Activated naive CD8-positive, alpha-beta T cell treated with anti-CD3 and anti-CD28 coated beads for 36 hours (primary cell): ENCODE measurements around the gene TNFSF11. TPM values are rescaled to one million over a fixed set of nuclear protein-coding genes. Genes with fewer than 3 reads are reported as not detected.
"Not testable (repeated sequence)": the region's sequence is repeated elsewhere in the genome, so short reads cannot be mapped to it uniquely, and the experiment has no call there.

Source experiments
- DNase-seq: peaks from one replicate; pipeline ENCODE4 v3.0.0; 2021
- H3K27ac Mint-ChIP-seq: one replicate; pipeline ENCODE4 v1.8.0; 2022; ENCODE audit warnings: mild to moderate bottlenecking, moderate library complexity, mixed read lengths
- H3K27me3 Mint-ChIP-seq: one replicate; pipeline ENCODE4 v1.8.0; 2022; ENCODE audit warnings: mild to moderate bottlenecking, mixed read lengths
- H3K36me3 Mint-ChIP-seq: one replicate; pipeline ENCODE4 v1.8.0; 2021; ENCODE audit warnings: mild to moderate bottlenecking, mixed read lengths
- H3K4me1 Mint-ChIP-seq: one replicate; pipeline ENCODE4 v1.8.0; 2021; ENCODE audit warnings: mixed read lengths
- H3K4me3 Mint-ChIP-seq: one replicate; pipeline ENCODE4 v1.8.0; 2022; ENCODE audit warnings: mild to moderate bottlenecking, moderate library complexity, mixed read lengths
- H3K9me3 Mint-ChIP-seq: one replicate; pipeline ENCODE4 v1.8.0; 2022; ENCODE audit warnings: mixed read lengths
- total RNA-seq, 2 experiments: library from RNA; stranded (reverse); gene quantifications; one replicate each; pipeline ENCODE4 v1.2.3, GENCODE V29; 2021

Gene TNFSF11
- total RNA-seq, 2 experiments from 2014 or later = 6.4 to 7.5 TPM

GRCh38 chr13:42548731-42549551 lies 25.0 kb upstream of the TNFSF11 start:
- Mint-ChIP-seq H3K4me1 (peaks cover 20% of the 10 kb centered on the region), H3K9me3 (no peaks in the 10 kb centered on the region), H3K36me3 (no peaks in the 10 kb centered on the region), H3K4me3 (no peak overlapping the region), H3K27ac (no peak overlapping the region), H3K27me3 (peaks cover 9% of the 10 kb centered on the region)
- DNase-seq = no peak

GRCh38 chr13:42549552-42549936 lies 24.4 kb upstream of the TNFSF11 start:
- Mint-ChIP-seq H3K27ac (no peak overlapping the region), H3K27me3 (peaks cover 9% of the 10 kb centered on the region), H3K9me3 (no peaks in the 10 kb centered on the region), H3K36me3 (no peaks in the 10 kb centered on the region), H3K4me1 (peaks cover 20% of the 10 kb centered on the region), H3K4me3 (no peak overlapping the region)
- no peak for DNase-seq

DNA sequence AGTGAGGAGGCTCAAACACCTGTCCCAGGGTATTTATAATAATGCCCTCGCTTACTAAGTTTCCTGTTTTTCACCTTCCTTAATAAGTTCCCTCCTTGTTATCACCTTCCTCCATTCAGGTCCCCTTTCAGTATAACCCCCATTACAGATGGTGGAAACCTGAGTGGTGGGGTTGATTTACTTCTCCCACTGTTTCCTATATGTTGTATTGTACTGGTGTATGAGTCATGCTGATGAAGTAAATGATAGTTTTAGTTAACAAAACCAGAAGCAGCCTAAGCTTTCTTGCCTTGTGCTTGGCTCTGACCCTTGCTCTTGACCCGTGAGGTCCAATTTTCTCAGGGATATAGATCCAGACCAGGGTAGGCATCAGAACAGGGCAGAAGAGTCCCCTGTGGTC lies 22.3 kb upstream of the TNFSF11 start:
- no peaks in the 10 kb centered on the region for H3K36me3 Mint-ChIP-seq
- no peaks in the 10 kb centered on the region for H3K9me3 Mint-ChIP-seq
- no peak overlapping the region for H3K27ac Mint-ChIP-seq
- H3K27me3 Mint-ChIP-seq = peaks cover 9% of the 10 kb centered on the region
- H3K4me1 Mint-ChIP-seq = peaks cover 20% of the 10 kb centered on the region
- no peak for DNase-seq
- H3K4me3 Mint-ChIP-seq = no peak overlapping the region

DNA sequence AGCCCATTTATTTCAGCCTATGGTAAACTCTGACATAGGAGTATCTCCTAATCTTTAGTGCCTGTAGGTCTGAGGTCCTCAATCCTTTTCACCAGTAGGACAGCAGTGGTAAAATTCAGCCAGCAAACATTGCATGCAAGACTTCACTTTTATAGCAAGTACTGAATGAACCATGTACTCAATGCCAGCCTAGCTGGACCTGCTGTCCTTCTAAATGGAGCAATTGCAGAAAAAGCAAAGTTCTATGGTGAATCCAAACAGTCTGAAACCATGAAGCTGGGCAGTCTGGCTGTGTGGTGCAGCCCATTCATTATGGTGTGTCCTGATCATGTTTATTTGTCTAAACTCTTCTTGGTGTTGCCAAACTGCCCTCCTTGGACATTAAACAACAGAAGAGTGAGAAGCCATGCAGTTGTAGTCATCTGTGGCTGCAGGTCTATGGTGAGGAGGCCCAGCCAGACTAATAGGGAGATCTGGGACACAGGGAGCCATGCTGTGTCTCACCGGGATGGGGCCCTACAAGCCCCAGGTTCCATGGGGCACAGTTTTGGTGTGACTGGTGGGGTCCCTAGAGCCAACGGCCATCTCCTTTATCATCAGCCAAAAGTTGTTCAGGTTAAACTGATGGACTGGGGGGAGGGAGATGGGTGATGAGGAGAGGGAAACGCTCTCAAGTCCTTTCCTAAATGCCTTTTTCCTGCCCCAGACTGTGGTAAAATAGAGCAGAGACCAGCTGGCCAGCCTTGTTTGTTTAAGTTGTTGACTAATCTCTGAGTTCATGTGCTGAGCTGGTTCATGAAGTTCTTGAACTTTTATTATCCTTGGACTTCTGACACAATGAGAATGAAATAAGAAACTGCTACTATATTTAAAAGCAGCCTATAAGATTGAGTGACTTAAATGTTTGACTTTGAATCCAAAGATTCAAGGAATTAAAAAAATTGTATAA lies 20.6 kb upstream of the TNFSF11 start:
- H3K27ac Mint-ChIP-seq = no peak overlapping the region
- H3K4me1 Mint-ChIP-seq = peaks cover 9% of the 10 kb centered on the region
- H3K36me3 Mint-ChIP-seq = no peaks in the 10 kb centered on the region
- H3K9me3 Mint-ChIP-seq = peaks cover 2% of the 10 kb centered on the region
- H3K4me3 Mint-ChIP-seq = no peak overlapping the region
- no peak for DNase-seq
- H3K27me3 Mint-ChIP-seq = peaks cover 9% of the 10 kb centered on the region

- Mint-ChIP-seq H3K27ac (no peak overlapping the region), H3K36me3 (peaks cover 1% of the 10 kb centered on the region), H3K4me1 (peaks cover 7% of the 10 kb centered on the region), H3K27me3 (peaks cover 4% of the 10 kb centered on the region), H3K9me3 (peaks cover 2% of the 10 kb centered on the region), H3K4me3 (no peak overlapping the region)
- DNase-seq = no peak
These were observed 14.9 kb upstream of the TNFSF11 start for GRCh38 chr13:42559057-42559456.

DNA sequence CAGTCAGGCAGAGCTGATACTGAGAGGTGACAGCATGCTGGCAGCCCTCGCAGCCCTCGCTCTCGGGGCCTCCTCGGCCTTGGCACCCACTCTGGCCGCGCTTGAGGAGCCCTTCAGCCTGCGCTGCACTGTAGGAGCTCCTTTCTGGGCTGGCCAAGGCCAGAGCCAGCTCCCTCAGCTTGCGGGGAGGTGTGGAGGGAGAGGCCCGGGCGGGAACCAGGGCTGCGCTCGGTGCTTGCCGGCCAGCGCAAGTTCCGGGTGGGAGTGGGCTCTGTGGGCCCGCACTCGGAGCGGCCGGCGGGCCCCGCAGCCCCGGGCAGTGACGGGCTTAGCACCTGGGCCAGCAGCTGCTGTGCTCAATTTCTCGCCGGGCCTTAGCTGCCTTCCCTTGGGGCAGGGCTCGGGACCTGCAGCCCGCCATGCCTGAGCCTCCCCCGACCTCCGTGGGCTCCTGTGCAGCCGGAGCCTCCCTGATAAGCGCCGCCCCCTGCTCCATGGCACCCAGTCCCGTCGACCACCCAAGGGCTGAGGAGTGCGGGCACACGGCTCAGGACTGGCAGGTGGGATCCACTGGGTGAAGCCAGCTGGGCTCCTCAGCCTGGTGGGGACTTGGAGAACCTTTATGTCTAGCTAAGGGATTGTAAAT lies 14.3 kb upstream of the TNFSF11 start:
- not testable (repeated sequence) for H3K4me3 Mint-ChIP-seq, H3K9me3 Mint-ChIP-seq, H3K4me1 Mint-ChIP-seq, H3K36me3 Mint-ChIP-seq, H3K27me3 Mint-ChIP-seq, DNase-seq, H3K27ac Mint-ChIP-seq

- not testable (repeated sequence) for H3K4me1 Mint-ChIP-seq, H3K27ac Mint-ChIP-seq, H3K4me3 Mint-ChIP-seq
These were observed 13.6 kb upstream of the TNFSF11 start for GRCh38 chr13:42560320-42560719.

DNA sequence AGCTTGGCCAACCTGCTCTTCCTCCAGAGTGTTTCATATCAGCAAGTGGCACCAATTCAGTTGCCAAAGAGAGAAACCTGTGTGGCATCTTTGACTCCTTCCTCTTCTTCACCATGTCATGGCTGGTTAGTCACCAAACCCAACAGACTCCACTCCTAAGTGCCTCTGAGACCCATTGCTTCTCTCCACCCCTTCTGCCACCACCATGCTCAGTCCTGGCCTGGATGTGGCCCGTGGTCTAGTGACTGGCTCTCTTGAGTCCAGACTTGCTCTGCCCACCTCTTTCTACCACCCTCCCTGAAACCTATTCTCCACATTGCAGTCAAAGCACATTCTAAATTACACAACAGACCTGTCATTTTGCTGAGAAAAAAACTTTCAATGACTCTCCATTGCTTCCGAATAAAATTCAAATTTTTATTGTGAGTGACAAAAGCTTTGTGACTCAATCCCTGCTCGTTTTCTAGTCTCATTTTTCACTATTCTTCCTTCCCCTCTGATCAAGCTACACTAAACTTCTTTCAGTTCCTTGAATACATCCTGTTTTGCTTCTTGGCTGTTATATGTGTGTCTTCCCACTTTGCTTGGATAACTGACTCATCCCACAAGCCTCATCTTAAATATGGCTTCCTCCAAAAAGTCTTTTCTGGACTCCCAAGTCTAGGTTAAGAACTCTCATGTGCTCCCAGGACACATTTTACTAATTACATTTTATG lies 12.0 kb upstream of the TNFSF11 start:
- H3K27ac Mint-ChIP-seq = no peak overlapping the region
- peaks cover 8% of the 10 kb centered on the region for H3K27me3 Mint-ChIP-seq
- peaks cover 5% of the 10 kb centered on the region for H3K9me3 Mint-ChIP-seq
- no peak for DNase-seq
- peaks cover 7% of the 10 kb centered on the region for H3K4me1 Mint-ChIP-seq
- no peak overlapping the region for H3K4me3 Mint-ChIP-seq
- peaks cover 1% of the 10 kb centered on the region for H3K36me3 Mint-ChIP-seq

More at GRCh38 chr13:42560320-42560719, 13.6 kb upstream of the TNFSF11 start:
- not testable (repeated sequence) for H3K9me3 Mint-ChIP-seq, H3K27me3 Mint-ChIP-seq, H3K36me3 Mint-ChIP-seq, DNase-seq

DNA sequence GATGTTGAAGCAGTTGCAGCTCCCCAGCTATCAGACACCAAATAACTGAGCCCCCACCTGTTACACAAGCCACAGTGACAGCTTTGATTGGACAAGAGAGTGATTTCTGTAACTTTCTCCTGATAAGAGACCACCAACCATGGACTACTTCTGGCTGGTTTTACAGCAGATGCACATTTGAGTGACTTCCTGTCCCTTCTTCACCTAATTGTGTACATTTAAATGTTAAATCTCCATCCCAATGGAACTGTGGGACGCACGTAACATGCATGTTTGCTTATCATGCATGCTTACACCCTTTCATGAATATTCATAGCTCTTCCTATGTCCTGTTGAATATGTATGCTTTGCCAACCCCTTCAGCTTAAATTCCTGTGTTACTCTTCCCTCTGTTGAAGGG lies 6.0 kb upstream of the TNFSF11 start:
- H3K27ac Mint-ChIP-seq = no peak overlapping the region
- no peak overlapping the region for H3K4me3 Mint-ChIP-seq
- peaks cover 2% of the 10 kb centered on the region for H3K36me3 Mint-ChIP-seq
- peaks cover 11% of the 10 kb centered on the region for H3K9me3 Mint-ChIP-seq
- H3K4me1 Mint-ChIP-seq = no peaks in the 10 kb centered on the region
- peaks cover 18% of the 10 kb centered on the region for H3K27me3 Mint-ChIP-seq
- DNase-seq = no peak

- peaks cover 26% of the 10 kb centered on the region for H3K27me3 Mint-ChIP-seq
- peaks cover 2% of the 10 kb centered on the region for H3K36me3 Mint-ChIP-seq
- no peak overlapping the region for H3K27ac Mint-ChIP-seq
- peaks cover 10% of the 10 kb centered on the region for H3K9me3 Mint-ChIP-seq
- DNase-seq = no peak
- no peak overlapping the region for H3K4me3 Mint-ChIP-seq
- H3K4me1 Mint-ChIP-seq = peaks cover 2% of the 10 kb centered on the region
These were observed 4.2 kb upstream of the TNFSF11 start for GRCh38 chr13:42569576-42570344.

DNA sequence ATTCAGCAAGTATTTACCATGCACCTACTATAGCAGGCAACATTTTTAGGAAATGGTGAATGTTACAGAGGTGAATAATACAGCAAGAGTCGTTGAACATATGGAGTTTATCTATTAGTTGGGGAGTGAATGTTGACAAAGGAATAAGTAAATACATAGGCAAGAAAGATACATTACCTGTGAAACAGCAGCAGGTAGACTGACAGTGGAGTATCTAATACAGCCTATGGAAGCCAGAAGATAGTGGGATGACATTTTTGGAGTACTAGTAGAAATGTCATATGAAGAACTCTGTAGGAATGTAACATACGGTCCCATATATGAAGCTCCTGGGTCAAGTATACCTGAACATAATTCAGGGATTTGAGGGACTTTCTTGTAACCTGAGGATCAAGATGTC lies 2.1 kb upstream of the TNFSF11 start:
- peaks cover 32% of the 10 kb centered on the region for H3K27me3 Mint-ChIP-seq
- peaks cover 16% of the 10 kb centered on the region for H3K4me1 Mint-ChIP-seq
- no peak overlapping the region for H3K27ac Mint-ChIP-seq
- peaks cover 2% of the 10 kb centered on the region for H3K36me3 Mint-ChIP-seq
- no peak for DNase-seq
- no peak overlapping the region for H3K4me3 Mint-ChIP-seq
- H3K9me3 Mint-ChIP-seq = peaks cover 13% of the 10 kb centered on the region

DNA sequence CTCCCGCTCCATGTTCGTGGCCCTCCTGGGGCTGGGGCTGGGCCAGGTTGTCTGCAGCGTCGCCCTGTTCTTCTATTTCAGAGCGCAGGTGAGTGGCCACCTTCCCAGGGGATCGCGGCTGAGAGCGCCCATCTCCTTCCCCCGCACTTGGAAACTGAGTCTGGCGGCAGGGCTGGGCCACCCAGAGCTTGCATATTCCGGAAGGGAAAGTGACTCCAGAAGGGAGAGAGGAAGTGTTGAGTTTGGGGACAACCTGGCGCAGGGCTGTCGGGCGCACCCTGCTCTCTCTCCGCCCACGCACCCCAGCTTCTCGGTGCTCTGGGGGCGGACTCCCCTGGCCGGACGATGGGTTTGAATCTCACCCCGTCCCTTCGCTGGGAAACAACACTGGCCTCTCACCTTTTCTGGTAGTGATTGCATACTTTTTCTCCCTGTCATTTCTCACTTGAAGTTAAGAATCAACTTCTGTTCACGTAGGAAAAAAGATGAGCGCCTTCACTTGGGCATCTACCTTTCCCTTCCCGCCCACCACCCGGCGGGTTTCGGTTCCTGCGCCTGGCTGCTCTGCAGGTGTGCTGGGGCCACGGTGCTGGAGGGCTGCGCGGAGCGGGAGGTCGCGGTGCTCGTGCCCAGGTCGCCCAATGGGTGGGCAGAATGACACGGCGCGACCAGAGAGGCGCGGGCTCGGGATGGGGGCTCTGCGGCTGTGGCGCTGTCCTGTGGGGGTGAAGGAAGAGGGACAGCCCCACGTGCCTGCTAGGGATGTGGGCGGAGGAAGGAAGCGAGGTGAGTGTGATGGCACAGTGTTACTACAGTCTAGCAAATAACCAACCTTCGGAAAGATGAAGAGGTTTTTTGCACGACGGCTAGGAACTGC lies 721 bp downstream of the TNFSF11 start:
- Mint-ChIP-seq H3K27me3 (peaks cover 57% of the 10 kb centered on the region), H3K9me3 (peaks cover 13% of the 10 kb centered on the region), H3K27ac (peak overlapping the region; percentile 87), H3K4me1 (peaks cover 16% of the 10 kb centered on the region), H3K36me3 (peaks cover 2% of the 10 kb centered on the region), H3K4me3 (peak overlapping the region; percentile 76)
- DNase-seq = peak; percentile 77

- peaks cover 13% of the 10 kb centered on the region for H3K9me3 Mint-ChIP-seq
- H3K36me3 Mint-ChIP-seq = peaks cover 2% of the 10 kb centered on the region
- H3K4me3 Mint-ChIP-seq = peak overlapping the region; percentile 76
- peaks cover 16% of the 10 kb centered on the region for H3K4me1 Mint-ChIP-seq
- H3K27me3 Mint-ChIP-seq = peaks cover 63% of the 10 kb centered on the region
- H3K27ac Mint-ChIP-seq = no peak overlapping the region
- no peak for DNase-seq
These were observed 2.0 kb downstream of the TNFSF11 start for GRCh38 chr13:42575938-42576337.
